OCI-LY7 (cell line): Measurements from ENCODE around the gene NAA25. TPM values are rescaled to one million over a fixed set of nuclear protein-coding genes. Genes with fewer than 3 reads are reported as not detected.

Experiments
- BruUV-seq: library from RNA; stranded (reverse); fragments of 400-500 nt; replicated peaks from 2 replicates; lab custom pipeline; 2021; lab: Mats Ljungman, UMichigan
- CTCF ChIA-PET: fragments of 300-600 bp; sonication (Branson Sonifier 250); formaldehyde crosslinking; loops from one replicate; lab custom pipeline; 2022; ENCODE audit warnings: antibody characterized with exemption; ENCODE audit not compliant: unreplicated experiment; lab: Charles Lee
- POLR2A ChIA-PET: fragments of 300-600 bp; sonication (Branson Sonifier 250); formaldehyde crosslinking; loops from one replicate; lab custom pipeline; 2022; ENCODE audit warnings: antibody characterized with exemption; lab: Charles Lee
- DNase-seq: peaks from one replicate; pipeline ENCODE4 v3.0.0-alpha.2; 2015; ENCODE audit warnings: low spot score
- H2AFZ ChIP-seq: fragments of 200-600 bp; sonication (generic), shearing (Covaris generic); 2 replicates; pipeline ENCODE4 v1.6.1; 2014; ENCODE audit warnings: mild to moderate bottlenecking, antibody characterized with exemption, low read length, moderate library complexity
- H3K27ac ChIP-seq: fragments of 200-600 bp; sonication (generic); 2 replicates; pipeline ENCODE4 v1.5.1; 2014; ENCODE audit warnings: mixed run types, low read depth, mild to moderate bottlenecking, moderate library complexity, low read length, inconsistent platforms; ENCODE audit not compliant: poor library complexity, severe bottlenecking
- H3K36me3 ChIP-seq: fragments of 200-600 bp; sonication (generic); 2 replicates; pipeline ENCODE4 v1.6.1; 2014; ENCODE audit warnings: mild to moderate bottlenecking, antibody characterized with exemption, low read length, moderate library complexity, mixed read lengths; ENCODE audit not compliant: insufficient read depth
- H3K4me1 ChIP-seq: fragments of 200-600 bp; sonication (generic); 2 replicates; pipeline ENCODE4 v1.5.1; 2014; ENCODE audit warnings: mild to moderate bottlenecking, low read length; ENCODE audit not compliant: insufficient read depth, poor library complexity, severe bottlenecking
- H3K4me2 ChIP-seq: fragments of 200-600 bp; sonication (generic); 2 replicates; pipeline ENCODE4 v1.6.1; 2014; ENCODE audit warnings: mild to moderate bottlenecking, low read length
- H3K4me3 ChIP-seq: fragments of 200-600 bp; sonication (generic); 2 replicates; pipeline ENCODE4 v1.5.1; 2014; ENCODE audit warnings: mild to moderate bottlenecking, low read depth, low read length; ENCODE audit not compliant: poor library complexity, severe bottlenecking
- H3K79me2 ChIP-seq: fragments of 200-600 bp; sonication (generic); 2 replicates; pipeline ENCODE4 v1.6.1; 2016; ENCODE audit warnings: low read depth, mild to moderate bottlenecking, low read length, moderate library complexity, mixed read lengths; ENCODE audit not compliant: insufficient read depth
- H3K9me2 ChIP-seq: fragments of 200-600 bp; sonication (generic); 2 replicates; pipeline ENCODE4 v1.6.1; 2016; ENCODE audit warnings: mild to moderate bottlenecking, low read length, mixed read lengths; ENCODE audit not compliant: insufficient read depth
- H3K9me3 ChIP-seq: fragments of 200-600 bp; sonication (generic); 2 replicates; pipeline ENCODE4 v1.6.1; 2014; ENCODE audit warnings: mild to moderate bottlenecking, mixed run types, low read length, mixed read lengths
- H4K20me1 ChIP-seq: fragments of 200-600 bp; sonication (generic); 2 replicates; pipeline ENCODE4 v1.6.1; 2014; ENCODE audit warnings: mild to moderate bottlenecking, antibody characterized with exemption, low read length, moderate library complexity, mixed read lengths; ENCODE audit not compliant: insufficient read depth
- EZH2phosphoT487 ChIP-seq: fragments of 200-600 bp; sonication (generic); IDR thresholded peaks from 2 replicates; pipeline ENCODE4 v1.6.1; 2018; ENCODE audit warnings: low read depth, borderline replicate concordance, mild to moderate bottlenecking, mixed run types, antibody characterized with exemption, low read length, moderate library complexity, mixed read lengths
- intact Hi-C: fragments of 100-400 bp; cut with micrococcal nuclease; formaldehyde crosslinking; loops from one replicate; pipeline ENCODE4 v1.10.0; 2022; ENCODE audit not compliant: unreplicated experiment
- total RNA-seq, 2 experiments: library from RNA; depleted of rRNA in 1 of 2; stranded (reverse); fragments of >200 nt in 1 of 2; shearing (Covaris generic) in 1 of 2; gene quantifications; 2 replicates each; pipeline ENCODE4 v1.2.3, GENCODE V29; 2014 to 2022
- TF ChIP-seq, protein P1 (sequence below): fragments of 200-600 bp; sonication (generic); conservative IDR thresholded peaks from 2 replicates; pipeline ENCODE4 v1.5.1; 2014; ENCODE audit warnings: mild to moderate bottlenecking, antibody characterized with exemption, low read length, moderate library complexity, mixed read lengths

The NAA25 gene
- total RNA-seq, 2 experiments from 2014 or later, result 27.4 to 50.3 TPM

DNA sequence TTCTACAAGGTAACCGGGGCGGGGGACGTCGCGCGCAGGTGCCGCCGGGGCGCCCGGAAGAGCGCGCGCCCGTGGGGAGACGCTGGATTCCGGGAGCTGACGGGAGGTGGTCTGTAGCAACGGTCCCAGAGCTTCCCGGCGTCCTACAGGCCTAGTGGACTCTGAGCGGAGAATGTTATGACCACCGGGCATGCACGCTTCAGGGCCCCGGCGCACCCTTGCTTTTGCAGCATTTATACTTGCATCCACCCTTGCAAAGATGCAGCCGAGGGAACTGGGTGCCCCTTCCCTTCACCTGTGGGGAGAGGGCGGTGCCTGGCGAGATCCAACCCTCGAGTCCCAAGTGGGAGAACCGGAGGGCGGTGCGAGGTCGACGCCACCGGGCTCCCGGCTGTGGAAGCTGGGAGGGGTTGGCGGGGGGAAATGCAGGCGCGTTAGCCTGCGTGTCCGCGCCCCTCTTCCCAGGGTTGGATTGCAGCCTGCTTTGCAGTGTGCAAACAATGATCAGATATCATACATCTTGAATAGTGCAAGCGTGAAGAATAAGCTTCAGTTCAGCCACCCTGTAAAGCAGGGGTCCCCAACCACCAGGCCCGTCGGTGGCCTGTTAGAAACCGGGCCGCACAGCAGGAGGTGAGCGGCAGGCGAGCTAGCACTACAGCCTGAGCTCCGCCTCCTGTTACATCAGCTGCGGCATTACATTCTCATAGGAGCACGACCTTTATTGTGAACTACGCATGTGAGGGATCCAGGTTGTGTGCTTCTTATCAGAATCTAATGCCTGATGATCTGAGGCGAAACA, 94.8 kb downstream of the NAA25 start:
- Histone ChIP-seq H3K27ac (peak overlapping the region; percentile 92), H3K36me3 (peaks cover 35% of the 10 kb centered on the region), H4K20me1 (peaks cover 12% of the 10 kb centered on the region), H3K9me3 (peaks cover 9% of the 10 kb centered on the region; the same call in 1 of the 2 replicates), H3K4me3 (peak overlapping the region; percentile 88), H3K79me2 (peaks cover 46% of the 10 kb centered on the region), H3K4me1 (peaks cover 29% of the 10 kb centered on the region), H2AFZ (peak overlapping the region; percentile 46; the same call in 1 of the 2 replicates), H3K4me2 (peak overlapping the region; percentile 96), H3K9me2 (no peaks in the 10 kb centered on the region)
- TF ChIP-seq EZH2phosphoT487, result no peak
- TF ChIP-seq, protein P1, sequence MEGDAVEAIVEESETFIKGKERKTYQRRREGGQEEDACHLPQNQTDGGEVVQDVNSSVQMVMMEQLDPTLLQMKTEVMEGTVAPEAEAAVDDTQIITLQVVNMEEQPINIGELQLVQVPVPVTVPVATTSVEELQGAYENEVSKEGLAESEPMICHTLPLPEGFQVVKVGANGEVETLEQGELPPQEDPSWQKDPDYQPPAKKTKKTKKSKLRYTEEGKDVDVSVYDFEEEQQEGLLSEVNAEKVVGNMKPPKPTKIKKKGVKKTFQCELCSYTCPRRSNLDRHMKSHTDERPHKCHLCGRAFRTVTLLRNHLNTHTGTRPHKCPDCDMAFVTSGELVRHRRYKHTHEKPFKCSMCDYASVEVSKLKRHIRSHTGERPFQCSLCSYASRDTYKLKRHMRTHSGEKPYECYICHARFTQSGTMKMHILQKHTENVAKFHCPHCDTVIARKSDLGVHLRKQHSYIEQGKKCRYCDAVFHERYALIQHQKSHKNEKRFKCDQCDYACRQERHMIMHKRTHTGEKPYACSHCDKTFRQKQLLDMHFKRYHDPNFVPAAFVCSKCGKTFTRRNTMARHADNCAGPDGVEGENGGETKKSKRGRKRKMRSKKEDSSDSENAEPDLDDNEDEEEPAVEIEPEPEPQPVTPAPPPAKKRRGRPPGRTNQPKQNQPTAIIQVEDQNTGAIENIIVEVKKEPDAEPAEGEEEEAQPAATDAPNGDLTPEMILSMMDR, result no peak; the same call in 1 of the 2 replicates
- CTCF ChIA-PET, result no interaction called here
- DNase-seq, result peak; percentile 88
- POLR2A ChIA-PET, result interaction anchor here (0.7 to 3.8 kb wide), 11 partner anchors 9 to 1619 kb away, joined by 3 to 23 read pairs (median 4); partner anchors contain the start of gene TRAFD1
- BruUV-seq, result no TSS peak
- intact Hi-C loops, result loop anchor here (1.0 to 2.0 kb wide), 7 partner anchors 19 to 415 kb away; partner anchors contain the start of genes ATXN2, HECTD4, MAPKAPK5 and RPL6

- peak within 1 kb of the TSS; percentile 88 for H3K4me3 ChIP-seq
- peaks cover 12% of the 10 kb centered on the region for H4K20me1 ChIP-seq
- intact Hi-C loops, result loop anchor here (1.0 to 2.0 kb wide), 4 partner anchors 18 to 414 kb away; partner anchors contain the start of gene ATXN2
- H3K27ac ChIP-seq, result peak within 1 kb of the TSS; percentile 92
- peak within 1 kb of the TSS; percentile 67; the same call in 1 of the 2 replicates for H2AFZ ChIP-seq
- ChIA-PET CTCF (interaction anchor here (0.6 kb wide), 1 partner anchor 912 kb away, joined by 3 read pairs; no protein-coding TSS in a partner anchor), POLR2A (interaction anchor here (0.6 to 3.8 kb wide), 8 partner anchors 10 to 1618 kb away, joined by 3 to 23 read pairs (median 4); partner anchors contain the start of gene TRAFD1)
- H3K36me3 ChIP-seq, result peaks cover 27% of the 10 kb centered on the region
- peaks cover 29% of the 10 kb centered on the region for H3K4me1 ChIP-seq
- DNase-seq, result peak; percentile 99
- no peak for TF ChIP-seq EZH2phosphoT487
- TF ChIP-seq, protein P1, result peak; percentile 49
- TSS peak; percentile 91 for BruUV-seq
- peaks cover 9% of the 10 kb centered on the region; the same call in 1 of the 2 replicates for H3K9me3 ChIP-seq
- peak within 1 kb of the TSS; percentile 98 for H3K4me2 ChIP-seq
- H3K79me2 ChIP-seq, result peaks cover 38% of the 10 kb centered on the region
- no peaks in the 10 kb centered on the region for H3K9me2 ChIP-seq
These were observed 95.6 kb downstream of the NAA25 start, which contains the start of the genes ERP29 and TMEM116 for GRCh38 chr12:112012775-112013600. TSS of gene ERP29 (plus strand) at chr12:112013426. CDS start at chr12:112013466, 40 bp downstream. TSS of gene TMEM116 (minus strand) at chr12:112013165. CDS start at chr12:112005270, 7,895 bp downstream.
